HEK293T (cell line): ENCODE data around the gene KCNMA1.

Source experiments
- BHLHE40 ChIP-seq: fragments of 450-650 bp; IDR thresholded peaks from 2 replicates; pipeline ENCODE4 v1.6.1; 2016; ENCODE audit warnings: mild to moderate bottlenecking, moderate library complexity, borderline replicate concordance
- CTBP1 ChIP-seq: fragments of 450-650 bp; IDR thresholded peaks from 2 replicates; pipeline ENCODE4 v1.6.1; 2016; ENCODE audit warnings: borderline replicate concordance
- ELF4 ChIP-seq: fragments of 450-650 bp; IDR thresholded peaks from 2 replicates; pipeline ENCODE4 v1.6.1; 2017; ENCODE audit warnings: antibody characterized with exemption
- FOXM1 ChIP-seq: fragments of 450-650 bp; IDR thresholded peaks from 2 replicates; pipeline ENCODE4 v1.6.1; 2017; ENCODE audit warnings: mild to moderate bottlenecking, borderline replicate concordance
- NFRKB ChIP-seq: fragments of 450-650 bp; IDR thresholded peaks from 2 replicates; pipeline ENCODE4 v1.6.1; 2016; ENCODE audit warnings: mild to moderate bottlenecking, moderate library complexity
- SP1 ChIP-seq: fragments of 450-650 bp; IDR thresholded peaks from 2 replicates; pipeline ENCODE4 v1.6.1; 2017
- SUZ12 ChIP-seq: fragments of 450-650 bp; IDR thresholded peaks from 2 replicates; pipeline ENCODE4 v1.6.1; 2016; ENCODE audit warnings: mild to moderate bottlenecking
- ZNF384 ChIP-seq: fragments of 450-650 bp; IDR thresholded peaks from 2 replicates; pipeline ENCODE4 v1.6.1; 2016

- no peak for TF ChIP-seq SUZ12
- no peak for TF ChIP-seq BHLHE40
- TF ChIP-seq SP1, result no peak
- no peak for TF ChIP-seq CTBP1
- no peak for TF ChIP-seq ZNF384
- TF ChIP-seq NFRKB, result no peak
- TF ChIP-seq ELF4, result no peak
- TF ChIP-seq FOXM1, result no peak
Measured at GRCh38 chr10:76880931-76881330, 756.7 kb downstream of the KCNMA1 start.
